ENCODE measurements around the gene ERN1. TPM values are rescaled to one million over a fixed set of nuclear protein-coding genes. Genes with fewer than 3 reads are reported as not detected.

Gene ERN1
- total and polyA plus RNA-seq, 2 of the 13 experiments (the other 11 are each of a cell fraction or from before 2014, with no cell fraction given), result 6.0 to 12.7 TPM

- TF ChIP-seq FOXA3 (CRISPR knock-in tag; IDR thresholded peaks at IDR 0.05), result no peak
- no peak for TF ChIP-seq IRF1 (CRISPR knock-in tag; IDR thresholded peaks at IDR 0.05; ENCODE audit: low read depth)
- TF ChIP-seq ZNF331 (CRISPR knock-in tag; IDR thresholded peaks at IDR 0.05), result no peak
- TF ChIP-seq EP300 (IDR thresholded peaks at IDR 0.05; ENCODE audit: low read depth in 2 of 2, low read length in 2 of 2), result no peak; a peak in 1 of 4 replicates
- TF ChIP-seq EP300 (CRISPR knock-in tag; IDR thresholded peaks at IDR 0.05; ENCODE audit: borderline replicate concordance), result no peak
- TF ChIP-seq, protein P1, sequence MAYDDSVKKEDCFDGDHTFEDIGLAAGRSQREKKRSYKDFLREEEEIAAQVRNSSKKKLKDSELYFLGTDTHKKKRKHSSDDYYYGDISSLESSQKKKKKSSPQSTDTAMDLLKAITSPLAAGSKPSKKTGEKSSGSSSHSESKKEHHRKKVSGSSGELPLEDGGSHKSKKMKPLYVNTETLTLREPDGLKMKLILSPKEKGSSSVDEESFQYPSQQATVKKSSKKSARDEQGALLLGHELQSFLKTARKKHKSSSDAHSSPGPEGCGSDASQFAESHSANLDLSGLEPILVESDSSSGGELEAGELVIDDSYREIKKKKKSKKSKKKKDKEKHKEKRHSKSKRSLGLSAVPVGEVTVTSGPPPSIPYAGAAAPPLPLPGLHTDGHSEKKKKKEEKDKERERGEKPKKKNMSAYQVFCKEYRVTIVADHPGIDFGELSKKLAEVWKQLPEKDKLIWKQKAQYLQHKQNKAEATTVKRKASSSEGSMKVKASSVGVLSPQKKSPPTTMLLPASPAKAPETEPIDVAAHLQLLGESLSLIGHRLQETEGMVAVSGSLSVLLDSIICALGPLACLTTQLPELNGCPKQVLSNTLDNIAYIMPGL (CRISPR knock-in tag; IDR thresholded peaks at IDR 0.05; ENCODE audit: borderline replicate concordance in 1 of 2, low read depth in 1 of 2), result no peak
- no peak for TF ChIP-seq ZBTB39 (CRISPR knock-in tag; IDR thresholded peaks at IDR 0.05)
- no peak for TF ChIP-seq ZBTB40 (IDR thresholded peaks at IDR 0.05)
- 0 out of 2 replicates have a peak, but pooled peaks have one; percentile 34 for TF ChIP-seq ZBTB40 (CRISPR knock-in tag; IDR thresholded peaks at IDR 0.05)
- TF ChIP-seq ZFP82 (CRISPR knock-in tag; IDR thresholded peaks at IDR 0.05; ENCODE audit: borderline replicate concordance), result no peak
- TF ChIP-seq CBX5 (CRISPR knock-in tag; IDR thresholded peaks at IDR 0.05; ENCODE audit: borderline replicate concordance), result 0 out of 2 replicates have a peak, but pooled peaks have one; percentile 27
- TF ChIP-seq ZNF607 (CRISPR knock-in tag; IDR thresholded peaks at IDR 0.05; ENCODE audit: borderline replicate concordance), result no peak
- no peak for TF ChIP-seq ZSCAN29 (CRISPR knock-in tag; conservative IDR thresholded peaks at IDR 0.05)
- no peak for TF ChIP-seq GABPA (IDR thresholded peaks at IDR 0.05; ENCODE audit: low read depth, low read length)
- TF ChIP-seq GABPA (CRISPR knock-in tag; IDR thresholded peaks at IDR 0.05; ENCODE audit: low read depth), result no peak
- no peak for TF ChIP-seq ZFAT (CRISPR knock-in tag; conservative IDR thresholded peaks at IDR 0.05)
Observed at GRCh38 chr17:64148699-64149098, 18.8 kb upstream of the ERN1 start (continued).

All from HepG2 (cell line).